CD4-positive, alpha-beta T cell treated with Interleukin-6 at 100 ng/mL for 8 hours (primary cell): ENCODE data around the gene MICU2.
"Not testable (repeated sequence)": the region's sequence is repeated elsewhere in the genome, so short reads cannot be mapped to it uniquely, and the experiment has no call there.

Experiments
- DNase-seq: peaks from one replicate; pipeline ENCODE4 v3.0.0-alpha.2; 2020; ENCODE audit warnings: mixed read lengths, low spot score

The MICU2 gene

GRCh38 chr13:21594715-21595545, 9.0 kb downstream of the MICU2 start:
- DNase-seq = no peak

- not testable (repeated sequence) for DNase-seq
Measured at GRCh38 chr13:21590665-21591456, 13.1 kb downstream of the MICU2 start.

- no peak for DNase-seq
Measured at GRCh38 chr13:21590231-21590630, 13.7 kb downstream of the MICU2 start.

- DNase-seq = not testable (repeated sequence)
Measured at GRCh38 chr13:21589510-21589909, 14.5 kb downstream of the MICU2 start.

GRCh38 chr13:21588411-21588810, 15.6 kb downstream of the MICU2 start:
- DNase-seq = not testable (repeated sequence)

GRCh38 chr13:21584973-21585592, 18.9 kb downstream of the MICU2 start:
- no peak for DNase-seq

GRCh38 chr13:21583478-21583877, 20.5 kb downstream of the MICU2 start:
- no peak for DNase-seq

GRCh38 chr13:21580736-21581135, 23.2 kb downstream of the MICU2 start:
- DNase-seq = no peak

GRCh38 chr13:21579754-21580316, 24.1 kb downstream of the MICU2 start:
- peak; percentile 3 for DNase-seq

GRCh38 chr13:21578748-21579147, 25.2 kb downstream of the MICU2 start:
- DNase-seq = no peak

GRCh38 chr13:21576426-21576825, 27.5 kb downstream of the MICU2 start:
- no peak for DNase-seq

- DNase-seq = no peak
Measured at GRCh38 chr13:21573920-21574712, 29.9 kb downstream of the MICU2 start.

- DNase-seq = no peak
Measured at GRCh38 chr13:21569686-21570085, 34.3 kb downstream of the MICU2 start.

GRCh38 chr13:21568854-21569253, 35.1 kb downstream of the MICU2 start:
- no peak for DNase-seq

- no peak for DNase-seq
Measured at GRCh38 chr13:21567714-21568113, 36.3 kb downstream of the MICU2 start.

- no peak for DNase-seq
Measured at GRCh38 chr13:21557995-21558394, 46.0 kb downstream of the MICU2 start.

GRCh38 chr13:21556051-21556450, 47.9 kb downstream of the MICU2 start:
- DNase-seq = no peak

GRCh38 chr13:21553261-21553660, 50.7 kb downstream of the MICU2 start:
- not testable (repeated sequence) for DNase-seq

- no peak for DNase-seq
Measured at GRCh38 chr13:21550918-21551317, 53.1 kb downstream of the MICU2 start.

GRCh38 chr13:21549633-21550032, 54.3 kb downstream of the MICU2 start:
- DNase-seq = no peak

- no peak for DNase-seq
Measured at GRCh38 chr13:21548577-21548976, 55.4 kb downstream of the MICU2 start.

GRCh38 chr13:21546372-21546771, 57.6 kb downstream of the MICU2 start:
- DNase-seq = no peak
